ENCODE data around the gene TCAP.
A peak's percentile ranks its signal among the peaks of the same experiment; 100 is the strongest.

Gene TCAP

GRCh38 chr17:39651923-39652586, 13.1 kb upstream of the TCAP start:
- DNase-seq: no peak

- DNase-seq: no peak
Observed at GRCh38 chr17:39652587-39653315, 12.4 kb upstream of the TCAP start.

- DNase-seq: no peak
Observed at GRCh38 chr17:39653316-39653661, 11.9 kb upstream of the TCAP start.

GRCh38 chr17:39653662-39654331, 11.4 kb upstream of the TCAP start:
- peak; percentile 84 for DNase-seq

GRCh38 chr17:39655105-39655504, 10.0 kb upstream of the TCAP start:
- DNase-seq: no peak

GRCh38 chr17:39658346-39658745, 6.8 kb upstream of the TCAP start:
- no peak for DNase-seq

- DNase-seq: no peak
Observed at GRCh38 chr17:39658760-39659159, 6.4 kb upstream of the TCAP start.

GRCh38 chr17:39659279-39660010, 5.7 kb upstream of the TCAP start:
- DNase-seq: no peak

- DNase-seq: no peak
Observed at GRCh38 chr17:39660011-39660360, 5.2 kb upstream of the TCAP start.

- no peak for DNase-seq
Observed at GRCh38 chr17:39660397-39661385, 4.5 kb upstream of the TCAP start.

GRCh38 chr17:39661744-39662541, 3.2 kb upstream of the TCAP start:
- no peak for DNase-seq

GRCh38 chr17:39662551-39663339, 2.4 kb upstream of the TCAP start:
- no peak for DNase-seq

- no peak for DNase-seq
Observed at GRCh38 chr17:39663340-39663687, 1.8 kb upstream of the TCAP start.

- no peak for DNase-seq
Observed at GRCh38 chr17:39663688-39664580, 1.2 kb upstream of the TCAP start.

GRCh38 chr17:39665642-39666224, 584 bp downstream of the TCAP start:
- no peak for DNase-seq

- DNase-seq: no peak
Observed at GRCh38 chr17:39666231-39666600, 1.1 kb downstream of the TCAP start.

- no peak for DNase-seq
Observed at GRCh38 chr17:39666601-39667261, 1.6 kb downstream of the TCAP start.

GRCh38 chr17:39667262-39667944, 2.3 kb downstream of the TCAP start:
- no peak for DNase-seq
